ENCODE data around the gene DISP3. TPM values are rescaled to one million over a fixed set of nuclear protein-coding genes. Genes with fewer than 3 reads are reported as not detected.

Gene DISP3
- polyA plus RNA-seq, 1 of the 3 experiments (the other 2 are of a cell fraction) = 0.08 TPM

- TF ChIP-seq MAX (IDR thresholded peaks at IDR 0.05; ENCODE audit: low read depth) (no peak), TAF1 (IDR thresholded peaks at IDR 0.05; ENCODE audit: borderline replicate concordance, low read depth, low read length) (no peak), ZBTB33 (IDR thresholded peaks at IDR 0.05; ENCODE audit: borderline replicate concordance, low read depth) (no peak), FOXJ3 (CRISPR knock-in tag; IDR thresholded peaks at IDR 0.05) (no peak), EZH2phosphoT487 (IDR thresholded peaks at IDR 0.05; ENCODE audit: borderline replicate concordance, low read depth) (no peak)
- TF ChIP-seq, protein P1, sequence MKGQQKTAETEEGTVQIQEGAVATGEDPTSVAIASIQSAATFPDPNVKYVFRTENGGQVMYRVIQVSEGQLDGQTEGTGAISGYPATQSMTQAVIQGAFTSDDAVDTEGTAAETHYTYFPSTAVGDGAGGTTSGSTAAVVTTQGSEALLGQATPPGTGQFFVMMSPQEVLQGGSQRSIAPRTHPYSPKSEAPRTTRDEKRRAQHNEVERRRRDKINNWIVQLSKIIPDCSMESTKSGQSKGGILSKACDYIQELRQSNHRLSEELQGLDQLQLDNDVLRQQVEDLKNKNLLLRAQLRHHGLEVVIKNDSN (IDR thresholded peaks at IDR 0.05; ENCODE audit: borderline replicate concordance, low read depth) = no peak
These were observed 22.9 kb upstream of the DISP3 start (continued) for GRCh38 chr1:11455967-11456570.

- Histone ChIP-seq H3K4me1 (ENCODE audit: control insufficient read depth in 1 of 2, insufficient read depth in 2 of 2, low read depth in 1 of 2, low read length in 1 of 2) (peaks cover 0 to 58% of the 10 kb centered on the region in 2 experiments; a peak in 2 of 4 replicates), H3K27ac (ENCODE audit: low read depth in 2 of 2, low read length in 1 of 2) (no peak overlapping the region), H2AFZ (ENCODE audit: low read depth) (no peak overlapping the region), H3K9ac (no peak overlapping the region), H3K9me2 (no peaks in the 10 kb centered on the region), H3K36me3 (replicated peaks in 1 of 2; ENCODE audit: control insufficient read depth in 1 of 2, insufficient read depth in 2 of 2, low read length in 1 of 2) (no peaks in the 10 kb centered on the region), H3K79me2 (ENCODE audit: insufficient read depth) (no peaks in the 10 kb centered on the region), H3K27me3 (ENCODE audit: insufficient read depth) (peaks cover 7% of the 10 kb centered on the region; the same call in 1 of the 2 replicates), H3K4me3 (ENCODE audit: low read depth in 2 of 2, low read length in 1 of 2) (no peak overlapping the region), H4K20me1 (ENCODE audit: insufficient read depth) (no peaks in the 10 kb centered on the region), H3K4me2 (no peak overlapping the region), H3F3A (replicated peaks; ENCODE audit: insufficient read depth) (no peaks in the 10 kb centered on the region), H3K9me3 (no peaks in the 10 kb centered on the region)
- POLR2A ChIA-PET = no interaction called here
- CTCF ChIA-PET = interaction anchor here (0.8 to 3.3 kb wide), 7 partner anchors 13 to 419 kb away, joined by 3 to 20 read pairs (median 4); partner anchors contain the start of gene DISP3
- no peak for TF ChIP-seq RFX5 (IDR thresholded peaks at IDR 0.05; ENCODE audit: low read length)
- TF ChIP-seq YY1 (IDR thresholded peaks at IDR 0.05; ENCODE audit: low read depth) = no peak
- TF ChIP-seq, protein P1 (IDR thresholded peaks at IDR 0.05; ENCODE audit: borderline replicate concordance, low read depth) = no peak
- TF ChIP-seq EP300 (IDR thresholded peaks at IDR 0.05; ENCODE audit: borderline replicate concordance in 1 of 2, low read depth in 1 of 2, low read length in 1 of 2) = no peak
- TF ChIP-seq CHD2 (IDR thresholded peaks at IDR 0.05; ENCODE audit: low read length, partially characterized antibody) = no peak
- TF ChIP-seq TEAD4 (IDR thresholded peaks at IDR 0.05; ENCODE audit: borderline replicate concordance, insufficient read depth) = no peak
- no peak for TF ChIP-seq MXI1 (IDR thresholded peaks at IDR 0.05; ENCODE audit: low read depth, low read length)
- TF ChIP-seq RXRA (IDR thresholded peaks at IDR 0.05; ENCODE audit: borderline replicate concordance, low read depth) = no peak
- TF ChIP-seq GABPA (IDR thresholded peaks at IDR 0.05; ENCODE audit: low read depth) = no peak
- TF ChIP-seq EZH2phosphoT487 (IDR thresholded peaks at IDR 0.05; ENCODE audit: borderline replicate concordance, low read depth) = no peak
- TF ChIP-seq TCF12 (IDR thresholded peaks at IDR 0.05) = no peak
- no peak for TF ChIP-seq TAF1 (IDR thresholded peaks at IDR 0.05; ENCODE audit: borderline replicate concordance, low read depth, low read length)
- DNase-seq = no peak
- 41% methylated on average over 4 of the region's 4 CpGs for WGBS (ENCODE audit: low lambda C conversion rate)
These were observed 22.0 kb upstream of the DISP3 start for GRCh38 chr1:11456965-11457364.
